CD4-positive, alpha-beta T cell treated with Interleukin-12 subunit alpha and Interleukin-12 subunit beta, for 1 hour (primary cell): ENCODE measurements around the gene VSIR.

Source experiments
- DNase-seq: peaks from one replicate; pipeline ENCODE4 v3.0.0-alpha.2; 2020

The VSIR gene

DNA sequence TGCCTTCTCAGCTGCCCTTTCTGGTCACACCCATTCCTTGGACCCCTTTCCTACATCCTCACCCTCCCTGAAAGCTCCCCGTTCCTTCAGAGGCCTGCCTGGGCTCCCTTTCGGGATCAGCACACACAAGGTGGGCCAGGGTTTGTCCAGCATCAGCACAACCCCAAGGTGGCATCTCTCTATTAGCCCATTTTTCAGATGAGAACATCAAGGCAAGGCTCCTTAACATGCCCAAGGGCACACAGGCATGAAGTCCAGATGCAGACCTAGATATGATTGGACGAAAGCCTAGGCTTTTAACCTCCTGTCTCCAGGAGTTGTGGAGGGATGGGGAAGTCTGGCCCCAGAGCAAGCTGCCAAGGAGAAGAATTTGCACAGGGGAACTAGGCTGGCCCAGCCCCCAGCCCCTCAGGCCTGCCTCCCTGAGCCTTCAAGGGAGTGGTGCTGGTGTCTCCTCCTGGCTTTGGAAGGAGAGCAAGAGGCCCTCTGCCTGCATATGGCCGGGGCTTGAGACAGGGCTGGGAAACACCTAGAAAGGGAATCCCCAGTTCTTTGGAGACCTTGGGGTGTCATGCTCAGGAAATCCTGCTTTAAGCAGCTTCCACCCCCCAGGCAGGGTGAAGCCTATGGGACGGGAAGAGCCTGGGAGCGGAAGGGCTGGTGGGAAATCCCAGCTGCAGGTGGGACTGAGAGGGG is 9.0 kb upstream of the VSIR start:
- no peak for DNase-seq

DNA sequence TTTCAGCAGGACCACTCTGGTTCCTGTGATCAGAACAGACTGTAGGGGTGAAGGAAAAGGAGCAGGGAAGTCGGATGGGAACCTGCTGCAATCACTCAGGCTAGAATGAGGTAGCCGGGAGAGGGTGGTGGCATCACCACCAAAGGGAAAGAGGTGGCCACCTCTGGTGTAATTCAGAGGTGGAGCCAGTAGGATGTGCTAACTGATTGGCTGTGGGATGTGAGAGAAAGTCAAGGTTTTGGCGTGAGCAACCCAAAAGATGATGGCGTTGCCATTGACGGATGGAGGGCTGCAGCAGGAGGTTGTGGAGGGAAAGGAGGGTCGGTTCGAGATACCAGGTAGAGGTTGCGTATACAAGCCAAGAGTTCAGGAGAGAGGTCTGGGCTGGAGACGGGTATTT is 7.4 kb upstream of the VSIR start:
- no peak for DNase-seq

DNA sequence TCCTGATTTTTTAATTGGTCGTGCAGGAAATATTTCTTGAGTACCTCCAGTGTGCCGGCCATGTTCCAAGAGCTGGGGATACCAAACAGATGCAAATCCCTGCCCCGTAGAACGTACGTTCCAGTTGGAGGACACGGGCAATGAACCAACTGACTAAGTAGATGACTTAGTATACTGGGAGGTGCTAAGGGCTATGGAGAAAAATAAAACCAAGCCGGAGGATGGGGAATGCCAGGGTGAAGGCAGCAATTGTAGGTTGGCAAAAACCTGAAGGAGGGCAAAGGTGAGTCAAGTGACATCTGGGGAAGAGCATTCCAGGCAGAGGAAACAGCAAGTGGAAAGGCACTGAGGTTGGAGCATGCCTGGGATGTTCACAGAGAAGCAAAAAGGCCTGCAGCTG is 6.8 kb upstream of the VSIR start:
- DNase-seq = no peak

DNA sequence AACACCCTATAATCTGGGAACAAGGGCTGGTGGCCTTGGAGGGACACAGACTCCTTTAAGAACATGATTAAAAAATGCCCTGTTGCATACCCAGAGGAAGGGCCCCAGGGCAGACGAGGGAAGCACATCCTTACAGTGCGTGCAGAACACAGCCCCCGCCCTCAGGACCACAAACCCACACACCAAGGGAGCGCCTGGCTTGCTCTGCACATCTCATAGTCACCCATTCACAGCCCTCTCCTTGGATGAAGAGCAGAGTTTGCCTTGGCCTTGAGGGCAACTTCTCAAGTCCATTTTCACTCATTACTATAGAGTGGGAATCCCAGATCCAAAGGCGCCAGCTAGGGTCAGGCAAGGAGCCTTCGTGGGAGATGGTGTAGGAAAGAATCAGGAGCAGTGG is 6.3 kb upstream of the VSIR start:
- DNase-seq = no peak

DNA sequence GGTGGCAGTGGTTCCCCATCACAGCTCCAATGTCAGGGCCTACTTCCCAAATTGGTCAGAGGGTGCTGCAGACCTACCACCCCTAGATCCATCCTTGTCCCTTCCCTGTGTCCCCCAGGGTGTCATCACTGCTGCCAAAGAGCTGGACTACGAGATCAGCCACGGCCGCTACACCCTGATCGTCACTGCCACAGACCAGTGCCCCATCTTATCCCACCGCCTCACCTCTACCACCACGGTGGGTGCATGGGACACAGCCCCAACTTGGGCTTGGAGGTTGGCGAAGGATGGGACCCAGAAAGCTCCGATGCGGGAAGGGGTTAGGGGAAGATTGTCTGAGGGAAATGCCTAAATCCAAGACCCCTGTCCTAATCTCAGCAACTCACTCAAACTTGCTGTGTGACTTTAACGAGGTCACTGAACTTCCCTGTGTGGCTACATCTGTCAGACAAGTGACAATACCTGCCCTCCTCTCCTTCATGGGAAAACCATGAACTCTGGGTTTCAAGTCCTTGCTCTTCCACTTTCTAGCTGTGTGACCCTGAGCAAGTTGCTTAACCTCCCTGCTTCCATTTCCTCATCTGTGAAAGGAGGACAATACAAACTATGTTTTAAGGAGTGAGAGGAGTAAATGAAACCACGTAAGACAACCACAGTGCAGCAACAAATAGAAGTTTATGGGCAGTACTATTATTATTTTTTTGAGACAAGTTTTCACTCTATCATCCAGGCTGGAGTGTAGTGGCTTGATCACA is 4.9 kb upstream of the VSIR start:
- no peak for DNase-seq

DNA sequence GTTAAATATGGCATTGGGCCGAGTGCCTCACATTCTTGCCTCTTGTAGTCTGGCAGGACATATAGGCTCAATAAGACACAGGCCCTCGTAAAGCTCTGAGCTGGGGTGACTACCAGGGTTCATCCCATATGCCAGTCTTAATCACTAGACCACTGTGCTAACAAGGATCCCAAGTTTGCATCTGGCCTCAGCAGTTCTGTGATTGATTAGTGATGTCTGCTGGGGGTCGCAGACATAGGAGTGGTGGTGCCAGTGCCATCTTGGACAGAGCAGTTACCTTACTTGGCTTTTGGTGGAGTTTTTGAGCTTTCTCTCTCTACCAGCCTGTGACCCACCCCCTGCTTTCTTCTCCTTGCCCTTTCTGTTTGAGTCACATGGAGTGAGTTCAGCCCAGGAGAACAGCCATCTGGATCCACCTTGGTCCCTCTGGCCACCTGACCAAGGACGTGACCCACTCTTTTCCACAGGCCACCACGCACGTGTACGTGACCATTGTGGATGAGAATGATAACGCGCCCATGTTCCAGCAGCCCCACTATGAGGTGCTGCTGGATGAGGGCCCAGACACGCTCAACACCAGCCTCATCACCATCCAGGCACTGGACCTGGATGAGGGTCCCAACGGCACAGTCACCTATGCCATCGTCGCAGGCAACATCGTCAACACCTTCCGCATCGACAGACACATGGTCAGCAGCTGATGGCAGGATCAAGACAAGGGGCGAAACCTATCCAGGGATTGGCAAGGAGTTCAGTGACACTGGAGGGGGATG is 4.1 kb upstream of the VSIR start:
- DNase-seq = no peak

DNA sequence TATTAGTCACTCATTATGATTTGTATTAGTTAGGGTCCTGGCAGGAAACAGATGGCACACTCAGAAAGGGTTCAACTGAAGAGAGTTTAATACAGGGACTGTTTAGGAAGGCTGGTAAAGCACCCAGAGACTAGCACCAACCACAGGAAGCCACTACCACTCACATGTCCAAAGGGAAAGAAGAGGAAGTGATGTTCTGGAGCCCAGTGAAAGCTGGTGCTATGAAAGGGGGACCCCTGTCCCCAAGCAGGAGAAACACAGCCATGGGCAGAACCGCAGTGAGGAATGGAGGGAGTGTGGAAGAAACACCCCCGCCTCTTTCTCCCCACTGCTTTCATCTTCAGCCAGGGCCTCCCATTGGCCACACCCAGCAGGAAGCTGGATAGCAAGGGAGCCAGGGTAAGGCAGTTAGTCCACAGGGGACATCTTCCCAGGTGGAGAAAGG is 3.2 kb upstream of the VSIR start:
- no peak for DNase-seq

DNA sequence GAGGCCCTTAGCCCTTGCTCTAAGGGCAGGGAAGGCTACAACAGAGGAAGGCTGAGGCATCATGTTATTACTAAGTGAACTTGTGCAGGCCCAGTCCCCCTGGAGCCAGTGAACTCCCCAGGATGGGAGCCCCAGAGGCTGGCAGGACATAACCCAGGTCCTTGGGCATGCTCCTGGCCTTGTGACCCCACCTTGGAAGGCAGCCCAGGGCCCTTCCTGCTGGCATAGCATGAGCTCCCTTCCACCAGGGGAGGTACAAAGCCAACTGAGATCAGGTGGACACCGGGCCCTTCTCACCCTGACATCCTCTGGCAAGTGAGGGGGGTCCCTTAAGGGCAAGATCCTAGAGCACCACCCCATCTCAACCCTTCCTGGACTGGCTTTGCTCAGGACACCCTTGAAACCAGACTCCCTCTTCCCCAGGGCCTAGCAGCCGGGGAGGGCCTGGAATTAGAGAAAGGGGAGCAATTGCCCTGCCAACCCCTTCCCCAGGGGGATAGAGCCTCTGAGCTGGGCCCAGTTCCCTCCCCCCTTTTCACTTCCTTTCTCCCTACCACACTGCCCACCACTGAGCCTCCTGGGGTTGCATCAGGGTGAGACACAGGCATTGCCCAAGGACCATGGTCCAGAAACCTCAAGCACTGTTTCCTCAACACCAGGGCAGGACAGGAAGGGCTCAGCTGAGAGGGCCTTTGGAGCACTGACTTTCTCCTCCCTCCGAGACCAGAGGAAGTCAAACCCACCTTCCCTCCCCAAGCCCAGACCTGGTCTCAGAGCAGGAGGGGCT is 1.8 kb upstream of the VSIR start:
- no peak for DNase-seq

DNA sequence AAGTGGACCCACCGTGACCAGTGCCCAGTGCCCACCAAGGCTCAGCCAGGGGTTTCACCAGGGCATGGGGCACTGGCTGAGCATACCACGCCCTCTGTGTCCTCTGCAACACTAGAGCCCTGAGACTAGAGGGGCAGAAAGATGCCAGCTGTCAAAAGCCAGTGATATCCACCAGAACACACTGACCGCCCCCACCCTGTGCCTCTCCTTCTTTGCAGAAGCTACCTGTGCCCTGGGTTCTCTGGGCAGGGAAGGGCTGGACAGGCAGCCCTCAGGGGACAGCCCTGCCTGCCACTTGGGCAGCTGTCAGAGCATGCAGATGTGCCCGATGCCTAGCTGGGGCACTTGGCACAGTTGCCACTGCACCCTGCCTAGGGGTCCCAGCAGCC is 494 bp downstream of the VSIR start:
- DNase-seq = no peak

DNA sequence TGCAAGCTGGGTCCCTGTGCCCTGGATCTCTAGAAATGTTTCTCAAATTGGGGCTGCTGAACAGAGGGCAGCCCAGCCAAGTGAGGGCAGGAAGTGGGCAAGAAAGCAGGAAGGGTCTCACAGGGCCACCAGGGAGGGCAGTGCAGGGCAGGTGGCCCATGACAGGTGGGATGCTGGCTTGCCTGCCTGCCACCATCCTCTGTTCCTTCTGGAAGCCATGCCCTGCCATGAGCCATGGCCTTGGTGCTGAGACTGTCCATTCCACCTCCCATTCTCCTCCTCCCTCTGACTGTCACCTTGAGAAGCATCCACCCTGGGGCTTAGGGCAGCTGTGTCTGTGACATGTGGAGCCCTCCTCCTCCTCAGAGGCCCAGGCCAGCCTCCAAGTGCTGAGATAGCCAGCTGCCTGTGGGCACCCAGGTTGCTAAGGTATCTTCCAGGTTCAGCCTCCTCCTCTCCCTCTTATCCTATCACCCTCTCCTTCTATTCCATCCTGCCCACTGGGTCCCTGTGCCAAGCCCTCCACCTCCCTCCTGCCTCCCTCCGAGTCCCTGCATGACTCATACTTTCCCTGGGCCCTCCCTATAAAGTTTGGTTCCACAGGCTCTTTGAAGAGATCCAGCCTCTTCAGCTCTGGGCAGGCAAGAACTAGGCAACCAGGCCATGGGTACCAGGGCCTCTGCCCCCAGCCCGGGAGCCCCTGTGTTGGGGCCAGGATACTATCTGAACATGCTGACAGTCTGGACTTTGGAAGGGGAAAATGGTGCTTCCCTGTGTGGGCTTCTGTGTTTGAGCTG is 1.3 kb downstream of the VSIR start:
- DNase-seq = peak; percentile 36

DNA sequence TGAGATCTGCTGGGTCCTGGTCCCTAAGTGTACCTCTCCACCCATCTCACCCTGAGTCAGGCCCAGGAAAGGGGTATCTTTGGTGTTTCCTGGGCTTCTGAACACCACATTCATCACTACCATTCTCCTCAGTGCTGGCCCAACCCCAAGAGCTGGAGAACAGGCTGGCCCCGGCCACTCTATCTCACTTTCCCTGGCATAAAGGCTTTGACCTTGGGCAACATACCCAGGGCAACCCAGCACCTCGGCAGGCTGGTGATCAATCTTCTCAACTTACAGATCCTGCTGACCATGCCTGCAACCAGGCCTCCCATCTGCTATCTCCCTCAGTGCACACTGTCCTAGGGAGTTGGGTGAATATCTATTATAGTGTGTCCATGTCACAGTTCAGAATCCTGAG is 2.1 kb downstream of the VSIR start:
- no peak for DNase-seq

DNA sequence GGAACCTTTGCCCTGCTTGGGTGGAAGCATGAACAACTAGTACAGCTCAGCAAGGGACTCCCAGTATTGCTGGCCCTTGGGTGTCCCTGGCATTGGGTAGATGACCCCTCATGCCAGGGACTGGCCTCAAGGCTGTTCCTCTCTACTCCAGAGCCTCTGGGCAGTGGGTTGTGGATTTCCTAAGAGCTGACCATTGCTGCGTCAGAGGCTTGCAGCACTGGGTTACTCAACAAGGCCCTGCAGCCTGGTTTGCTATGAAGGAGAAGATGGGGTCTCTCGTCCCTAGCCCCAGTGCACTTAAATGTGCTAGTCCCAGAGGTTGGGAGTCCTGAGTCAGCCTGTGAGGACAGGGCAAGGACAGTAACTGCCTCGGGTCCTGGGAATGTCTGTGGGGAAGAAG is 2.5 kb downstream of the VSIR start:
- DNase-seq = no peak

DNA sequence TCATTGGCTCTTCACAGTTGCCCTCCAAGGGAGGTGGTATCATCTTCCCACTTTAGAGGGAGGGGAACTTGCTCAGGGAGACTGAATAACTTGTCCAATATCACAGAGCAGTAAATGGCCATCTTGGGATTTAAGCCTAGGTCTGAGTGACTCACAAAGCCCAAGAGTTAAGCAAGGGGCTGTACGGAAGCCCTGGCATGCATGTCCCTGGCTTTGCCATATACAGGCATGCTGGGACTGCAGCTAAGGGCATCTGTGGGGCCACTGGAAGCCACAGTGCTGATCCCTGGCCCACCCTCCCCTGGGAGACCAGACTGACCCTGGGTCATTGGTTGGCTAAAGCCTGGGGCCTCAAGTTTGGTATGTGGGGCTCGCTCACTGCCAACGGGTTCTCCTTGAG is 3.1 kb downstream of the VSIR start:
- DNase-seq = no peak

DNA sequence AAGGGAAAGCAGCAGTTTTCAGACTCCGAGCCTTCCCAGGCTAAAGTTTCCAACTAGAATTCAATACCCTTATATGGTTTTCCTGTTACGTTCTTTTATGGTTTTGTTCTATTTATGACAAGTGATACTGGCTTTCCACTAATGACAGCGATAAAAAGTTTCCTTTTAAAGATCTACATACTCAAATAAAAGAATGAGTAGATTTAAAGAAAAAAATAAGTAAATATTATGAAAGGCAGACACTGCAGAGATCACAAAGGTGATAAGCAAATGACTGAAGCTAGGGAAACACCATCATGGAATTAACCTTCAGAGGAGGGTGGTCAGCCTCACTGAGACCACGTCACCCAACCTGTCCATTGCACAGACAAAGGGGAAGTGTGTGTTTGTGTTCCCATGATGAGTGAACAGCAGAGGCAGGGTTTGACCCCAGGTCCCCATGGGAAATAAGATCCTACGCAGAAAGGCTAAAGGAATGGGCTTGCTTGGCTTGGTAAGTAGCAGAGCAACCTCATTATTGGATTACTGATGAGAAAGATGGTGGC is 4.0 kb downstream of the VSIR start:
- peak; percentile 55 for DNase-seq

DNA sequence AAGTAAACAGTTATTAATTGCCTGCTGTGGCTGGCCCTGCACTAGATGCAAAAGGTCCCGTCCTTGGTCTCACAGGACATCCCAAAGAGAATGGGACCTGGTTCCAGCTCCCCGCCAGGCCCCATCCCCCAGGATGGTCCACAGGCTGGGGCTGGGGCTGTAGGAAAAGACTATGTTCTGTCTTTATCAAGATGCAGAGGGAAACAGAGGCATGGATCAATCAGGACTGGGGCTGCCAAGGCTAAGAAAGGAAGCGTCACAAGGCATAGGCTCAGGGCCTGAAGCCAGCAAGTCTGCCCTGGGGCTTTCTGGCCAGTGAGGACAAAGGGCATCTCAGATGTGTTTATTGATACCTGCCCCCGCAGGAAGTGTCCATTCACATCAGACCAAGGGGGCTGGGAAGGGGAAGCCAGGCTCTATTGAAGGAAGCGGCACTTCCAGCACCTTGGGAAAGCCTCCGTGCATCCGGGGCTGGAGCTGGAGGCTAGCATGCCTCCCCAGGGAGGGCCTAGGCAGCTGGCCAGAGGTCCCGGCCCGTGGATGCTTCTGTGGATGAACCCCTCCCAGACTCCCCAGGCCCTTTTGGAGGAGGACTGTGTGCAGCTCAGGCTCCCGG is 5.8 kb downstream of the VSIR start:
- DNase-seq = no peak

DNA sequence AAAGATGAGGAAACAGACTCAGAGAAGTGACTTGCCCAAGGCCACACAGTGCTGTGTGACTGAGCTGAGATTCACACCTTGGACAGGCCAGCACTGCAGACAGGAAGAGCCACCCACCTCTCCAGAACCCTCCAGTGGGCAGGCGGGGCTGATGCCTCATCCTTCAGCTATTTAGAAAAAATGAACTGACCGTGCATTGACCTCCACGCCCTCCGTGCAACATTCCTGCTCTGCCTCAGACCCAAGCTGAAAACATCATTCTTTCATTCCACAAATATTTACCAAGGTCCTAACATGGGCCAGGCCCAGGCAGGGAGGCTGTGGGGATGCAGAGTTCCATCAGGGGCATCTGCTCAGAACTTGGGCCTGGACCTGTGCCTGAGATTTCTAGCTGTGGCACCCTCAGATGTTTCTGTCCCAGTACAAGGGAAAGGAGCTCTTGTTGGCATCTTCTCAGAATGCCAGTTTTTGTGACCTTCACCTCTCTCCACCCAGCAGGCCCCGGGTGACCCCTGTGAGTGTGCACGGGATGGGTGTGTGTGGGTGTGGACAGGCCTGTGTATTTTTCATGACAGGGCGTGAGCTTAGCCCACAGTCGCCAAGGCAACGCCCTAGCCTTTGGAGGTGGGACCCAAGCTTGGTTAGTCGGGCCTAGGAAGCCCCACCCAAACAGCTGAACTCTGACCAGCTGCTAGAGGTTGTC is 6.5 kb downstream of the VSIR start:
- peak; percentile 63 for DNase-seq

DNA sequence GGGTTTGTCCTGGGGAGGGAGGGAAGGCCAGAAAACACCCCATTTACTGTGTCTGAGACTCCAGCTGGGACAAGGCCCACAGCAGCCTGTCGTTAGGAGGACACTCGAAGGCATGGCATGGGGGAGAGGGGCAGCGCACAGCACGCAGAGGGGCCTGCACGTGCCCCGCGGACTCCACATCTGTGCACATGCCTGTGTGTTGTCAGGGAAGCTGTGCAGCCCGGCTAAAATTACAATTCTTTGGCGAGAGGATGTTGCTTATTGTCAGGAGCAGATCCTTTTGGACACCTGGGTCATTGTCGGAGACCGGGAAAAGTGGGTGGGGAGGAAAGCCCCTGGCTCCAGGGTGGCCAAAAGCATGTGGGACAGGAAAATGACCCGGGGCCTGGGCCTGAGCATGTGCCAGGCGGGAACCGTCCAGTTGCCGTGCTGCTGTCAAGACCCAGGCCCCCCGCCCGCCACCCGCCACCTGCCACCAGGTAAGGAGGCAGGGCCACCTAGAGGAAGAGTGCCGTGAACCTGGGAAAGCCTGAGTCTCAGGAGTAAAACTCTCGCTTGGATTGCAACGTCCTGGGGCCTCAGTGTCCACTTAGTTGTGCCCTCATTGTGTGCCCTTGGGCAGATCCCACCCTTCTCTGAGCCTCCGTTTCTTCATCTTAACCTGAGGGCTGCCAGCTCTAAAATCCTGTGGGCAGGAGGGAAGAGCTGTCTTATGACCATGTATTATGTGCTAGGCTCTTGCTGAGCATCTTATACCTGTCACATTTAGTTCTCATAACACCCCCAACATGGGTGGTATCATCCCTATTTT is 7.2 kb downstream of the VSIR start:
- no peak for DNase-seq

DNA sequence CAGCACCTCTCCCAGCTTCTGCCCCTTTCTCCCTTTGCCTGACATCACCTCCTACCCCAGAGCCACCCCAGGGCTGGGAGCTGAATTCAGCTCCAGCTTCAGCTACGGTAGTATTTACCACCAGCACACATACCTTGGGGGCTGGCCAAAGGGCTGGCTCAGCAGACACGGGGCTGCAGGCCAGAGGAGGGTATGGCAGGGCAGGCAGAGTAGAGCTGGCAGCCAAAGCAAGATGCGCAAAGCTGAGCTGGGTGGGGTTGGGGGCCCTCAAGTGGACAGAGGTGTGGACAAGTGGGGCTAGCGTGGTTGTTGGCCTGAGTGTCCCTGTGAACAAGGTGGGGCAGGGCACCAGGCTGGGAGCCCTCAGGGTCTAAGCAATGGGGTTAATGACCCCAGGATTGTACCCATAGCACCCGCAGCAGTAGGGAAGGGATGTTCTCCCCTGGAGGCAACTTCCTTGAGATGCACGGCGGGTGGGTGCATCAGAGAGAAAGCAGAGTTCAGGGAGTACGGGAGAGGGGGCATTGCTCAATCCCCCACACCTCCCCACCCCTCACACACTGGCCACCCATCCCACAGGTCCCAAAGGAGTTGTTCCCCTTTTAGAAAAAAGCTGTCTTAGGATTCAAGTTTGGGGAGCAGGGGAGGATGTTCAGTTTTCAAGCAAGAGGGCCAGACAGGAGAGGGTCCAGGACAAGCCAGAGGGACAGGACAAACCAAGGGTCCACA is 8.0 kb downstream of the VSIR start:
- DNase-seq = no peak
